DOHH2 (cell line): ENCODE data around the gene PNPLA5.

ENCODE experiments used
- H3F3A ChIP-seq: fragments of 200-600 bp; sonication (generic), shearing (Covaris generic); 2 replicates; pipeline ENCODE4 v1.6.0; 2016; ENCODE audit warnings: antibody characterized with exemption, mild to moderate bottlenecking; ENCODE audit not compliant: control insufficient read depth, insufficient read depth
- H3K27ac ChIP-seq: fragments of 200-600 bp; sonication (generic); 2 replicates; pipeline ENCODE4 v1.5.1; 2014; ENCODE audit warnings: low read depth, mild to moderate bottlenecking, low read length, moderate library complexity
- H3K27me3 ChIP-seq: fragments of 200-600 bp; sonication (generic); 2 replicates; pipeline ENCODE4 v1.6.1; 2014; ENCODE audit warnings: mild to moderate bottlenecking, low read length, mixed read lengths; ENCODE audit not compliant: control insufficient read depth
- H3K36me3 ChIP-seq: fragments of 200-600 bp; sonication (generic); 2 replicates; pipeline ENCODE4 v1.6.1; 2014; ENCODE audit warnings: mild to moderate bottlenecking, low read length, moderate library complexity, mixed read lengths; ENCODE audit not compliant: control insufficient read depth
- H3K4me1 ChIP-seq: fragments of 200-600 bp; sonication (generic); 2 replicates; pipeline ENCODE4 v1.6.1; 2014; ENCODE audit warnings: mild to moderate bottlenecking, low read length, mixed read lengths; ENCODE audit not compliant: control insufficient read depth
- H3K4me2 ChIP-seq: fragments of 200-600 bp; sonication (generic); 2 replicates; pipeline ENCODE4 v1.6.0; 2014; ENCODE audit warnings: mild to moderate bottlenecking, low read length, moderate library complexity
- H3K4me3 ChIP-seq: fragments of 200-600 bp; sonication (generic); 2 replicates; pipeline ENCODE4 v1.5.1; 2014; ENCODE audit warnings: mild to moderate bottlenecking, low read length, mixed read lengths
- H3K79me2 ChIP-seq: fragments of 200-600 bp; sonication (generic); 2 replicates; pipeline ENCODE4 v1.6.1; 2014; ENCODE audit warnings: mild to moderate bottlenecking, low read length, mixed read lengths; ENCODE audit not compliant: control insufficient read depth
- H3K9me2 ChIP-seq: fragments of 200-600 bp; sonication (generic); replicated peaks from 2 replicates; pipeline ENCODE4 v1.6.1; 2014; ENCODE audit warnings: mild to moderate bottlenecking, low read length, mixed read lengths; ENCODE audit not compliant: control insufficient read depth
- H3K9me3 ChIP-seq: fragments of 200-600 bp; sonication (generic); 2 replicates; pipeline ENCODE4 v1.6.1; 2014; ENCODE audit warnings: antibody characterized with exemption, low read length, mixed read lengths; ENCODE audit not compliant: control insufficient read depth, insufficient read depth
- H4K20me1 ChIP-seq: fragments of 200-600 bp; sonication (generic); 2 replicates; pipeline ENCODE4 v1.6.0; 2014; ENCODE audit warnings: low read depth, mild to moderate bottlenecking, antibody characterized with exemption, low read length, moderate library complexity; ENCODE audit not compliant: control insufficient read depth, insufficient read depth
- EZH2phosphoT487 ChIP-seq: fragments of 200-600 bp; sonication (generic); IDR thresholded peaks from 2 replicates; pipeline ENCODE4 v1.6.1; 2017; ENCODE audit warnings: borderline replicate concordance, mild to moderate bottlenecking, antibody characterized with exemption, low read length, moderate library complexity, mixed read lengths
- TF ChIP-seq, protein P1 (sequence below): fragments of 200-600 bp; sonication (generic); IDR thresholded peaks from one replicate; pipeline ENCODE4 v1.5.1; 2014; ENCODE audit warnings: antibody characterized with exemption, mild to moderate bottlenecking, low read depth, low read length; ENCODE audit not compliant: poor library complexity, severe bottlenecking

PNPLA5 gene, protein sequence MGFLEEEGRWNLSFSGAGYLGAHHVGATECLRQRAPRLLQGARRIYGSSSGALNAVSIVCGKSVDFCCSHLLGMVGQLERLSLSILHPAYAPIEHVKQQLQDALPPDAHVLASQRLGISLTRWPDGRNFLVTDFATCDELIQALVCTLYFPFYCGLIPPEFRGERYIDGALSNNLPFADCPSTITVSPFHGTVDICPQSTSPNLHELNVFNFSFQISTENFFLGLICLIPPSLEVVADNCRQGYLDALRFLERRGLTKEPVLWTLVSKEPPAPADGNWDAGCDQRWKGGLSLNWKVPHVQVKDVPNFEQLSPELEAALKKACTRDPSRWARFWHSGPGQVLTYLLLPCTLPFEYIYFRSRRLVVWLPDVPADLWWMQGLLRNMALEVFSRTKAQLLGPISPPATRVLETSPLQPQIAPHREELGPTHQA

DNA sequence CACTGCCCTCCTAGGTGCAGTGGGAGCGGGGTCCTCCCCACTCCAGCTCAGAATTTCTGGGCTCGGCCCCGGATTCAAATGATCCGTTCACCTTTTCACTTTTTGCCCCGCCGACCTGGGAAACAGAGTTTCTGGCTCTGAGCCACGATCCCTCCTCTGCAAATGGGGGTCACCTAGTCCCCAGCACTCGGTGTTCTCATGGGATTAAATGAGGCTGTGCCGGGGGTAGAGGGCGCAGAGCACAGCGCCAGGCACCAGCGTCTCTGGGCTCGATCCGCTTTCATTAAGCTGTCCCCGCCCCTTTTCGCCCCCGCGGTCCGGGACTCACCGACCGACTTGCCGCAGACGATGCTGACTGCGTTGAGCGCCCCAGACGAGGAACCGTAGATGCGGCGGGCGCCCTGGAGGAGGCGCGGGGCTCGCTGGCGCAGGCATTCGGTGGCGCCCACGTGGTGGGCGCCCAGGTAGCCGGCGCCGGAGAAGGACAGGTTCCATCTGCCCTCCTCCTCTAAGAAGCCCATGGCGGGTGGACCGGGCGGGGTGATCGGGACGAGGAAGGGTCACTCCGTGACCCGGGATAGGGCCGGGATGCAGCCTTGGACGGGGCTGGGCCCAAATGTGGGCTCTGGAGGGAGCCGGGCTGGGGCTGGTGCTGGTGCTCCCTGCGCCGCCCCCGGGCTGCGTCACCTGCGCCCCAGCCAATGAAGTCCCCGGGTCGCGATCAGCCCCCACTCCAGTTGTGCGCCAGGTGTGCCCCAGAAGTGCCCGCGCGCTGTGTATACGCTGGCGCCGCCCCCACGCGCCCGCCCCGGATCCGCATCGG lies at the start of gene PNPLA5:
Gene PNPLA5 (minus strand): TSS at position 654 of the 823 bp plus-strand sequence. CDS start 133 bp downstream, at position 521.
- Histone ChIP-seq H3K79me2 (no peaks in the 10 kb centered on the region), H4K20me1 (no peaks in the 10 kb centered on the region), H3K9me3 (no peaks in the 10 kb centered on the region), H3K36me3 (no peaks in the 10 kb centered on the region), H3K4me1 (no peaks in the 10 kb centered on the region), H3K4me2 (no peak within 1 kb of the TSS), H3K4me3 (no peak within 1 kb of the TSS), H3K27ac (no peak within 1 kb of the TSS), H3F3A (no peaks in the 10 kb centered on the region), H3K9me2 (no peaks in the 10 kb centered on the region), H3K27me3 (peaks cover 9% of the 10 kb centered on the region)
- TF ChIP-seq, protein P1, sequence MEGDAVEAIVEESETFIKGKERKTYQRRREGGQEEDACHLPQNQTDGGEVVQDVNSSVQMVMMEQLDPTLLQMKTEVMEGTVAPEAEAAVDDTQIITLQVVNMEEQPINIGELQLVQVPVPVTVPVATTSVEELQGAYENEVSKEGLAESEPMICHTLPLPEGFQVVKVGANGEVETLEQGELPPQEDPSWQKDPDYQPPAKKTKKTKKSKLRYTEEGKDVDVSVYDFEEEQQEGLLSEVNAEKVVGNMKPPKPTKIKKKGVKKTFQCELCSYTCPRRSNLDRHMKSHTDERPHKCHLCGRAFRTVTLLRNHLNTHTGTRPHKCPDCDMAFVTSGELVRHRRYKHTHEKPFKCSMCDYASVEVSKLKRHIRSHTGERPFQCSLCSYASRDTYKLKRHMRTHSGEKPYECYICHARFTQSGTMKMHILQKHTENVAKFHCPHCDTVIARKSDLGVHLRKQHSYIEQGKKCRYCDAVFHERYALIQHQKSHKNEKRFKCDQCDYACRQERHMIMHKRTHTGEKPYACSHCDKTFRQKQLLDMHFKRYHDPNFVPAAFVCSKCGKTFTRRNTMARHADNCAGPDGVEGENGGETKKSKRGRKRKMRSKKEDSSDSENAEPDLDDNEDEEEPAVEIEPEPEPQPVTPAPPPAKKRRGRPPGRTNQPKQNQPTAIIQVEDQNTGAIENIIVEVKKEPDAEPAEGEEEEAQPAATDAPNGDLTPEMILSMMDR, result no peak
- TF ChIP-seq EZH2phosphoT487, result no peak

DNA sequence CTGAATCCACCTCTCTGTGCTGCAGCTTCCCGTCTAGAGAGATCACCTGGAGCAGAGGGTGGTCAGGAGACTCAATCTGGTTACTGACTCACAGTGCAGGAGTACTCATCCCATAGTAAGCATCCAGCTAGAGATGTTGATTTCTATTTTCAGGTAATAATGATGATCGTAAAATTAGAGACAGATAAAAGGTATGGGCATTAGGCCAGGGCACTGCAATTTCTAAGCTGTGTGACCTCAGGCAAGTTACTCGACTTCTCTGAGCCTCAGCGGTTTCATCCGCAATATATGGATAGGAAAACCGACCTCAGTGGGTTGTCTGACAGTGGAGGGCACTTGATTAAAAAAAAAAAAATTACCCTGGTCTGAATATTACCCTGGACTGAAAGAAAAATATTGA lies 49.6 kb upstream of the PNPLA5 start:
- Histone ChIP-seq H3K4me3 (no peak overlapping the region), H3K36me3 (no peaks in the 10 kb centered on the region), H3F3A (no peaks in the 10 kb centered on the region), H3K9me2 (no peaks in the 10 kb centered on the region), H4K20me1 (no peaks in the 10 kb centered on the region), H3K4me2 (no peak overlapping the region), H3K9me3 (no peaks in the 10 kb centered on the region), H3K79me2 (no peaks in the 10 kb centered on the region), H3K27me3 (peaks cover 8% of the 10 kb centered on the region; the same call in 1 of the 2 replicates), H3K4me1 (peaks cover 3% of the 10 kb centered on the region; the same call in 1 of the 2 replicates), H3K27ac (no peak overlapping the region)
- no peak for TF ChIP-seq EZH2phosphoT487
- TF ChIP-seq, protein P1, result no peak

DNA sequence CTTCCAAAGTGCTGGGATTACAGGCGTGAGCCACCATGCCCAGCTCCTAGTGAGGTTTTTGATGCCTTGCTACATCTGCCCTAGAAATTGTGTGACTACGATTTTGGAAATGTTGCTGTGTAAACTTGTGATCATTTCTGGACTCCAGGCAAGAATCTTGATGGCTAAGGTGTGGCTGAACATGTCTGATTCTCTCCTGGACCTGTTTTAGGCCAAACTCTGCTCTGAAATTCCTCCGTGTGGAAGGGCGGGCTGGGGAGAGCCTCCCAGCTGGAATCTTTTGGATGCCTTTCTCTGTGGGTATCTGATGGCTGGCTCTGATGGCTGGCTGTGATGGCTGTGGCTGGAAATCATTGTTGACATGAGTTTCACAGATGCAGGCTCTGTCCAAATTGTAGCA lies 40.0 kb upstream of the PNPLA5 start:
- Histone ChIP-seq H3K9me2 (no peaks in the 10 kb centered on the region), H3K4me2 (no peak overlapping the region), H3K36me3 (no peaks in the 10 kb centered on the region), H3K79me2 (no peaks in the 10 kb centered on the region), H3K27me3 (no peaks in the 10 kb centered on the region), H3K4me3 (no peak overlapping the region), H3K27ac (no peak overlapping the region), H3F3A (no peaks in the 10 kb centered on the region), H3K9me3 (no peaks in the 10 kb centered on the region), H4K20me1 (0 out of 2 replicates have a peak, but pooled peaks cover 3% of the 10 kb centered on the region), H3K4me1 (no peaks in the 10 kb centered on the region)
- TF ChIP-seq, protein P1, result no peak
